CD4-positive, alpha-beta memory T cell (primary cell): Measurements from ENCODE around the gene GABRB2. TPM values are rescaled to one million over a fixed set of nuclear protein-coding genes. Genes with fewer than 3 reads are reported as not detected.

Source experiments
- CTCF ChIA-PET: fragments of 350-600 bp; sonication (Branson Sonifier 250); formaldehyde crosslinking; loops from one replicate; lab custom pipeline; 2021; ENCODE audit warnings: inconsistent platforms; ENCODE audit not compliant: partially characterized antibody; lab: Charles Lee
- POLR2A ChIA-PET: fragments of 350-600 bp; sonication (Branson Sonifier 250); formaldehyde crosslinking; loops from one replicate; lab custom pipeline; 2021; ENCODE audit not compliant: partially characterized antibody; lab: Charles Lee
- DNase-seq, 5 donors: peaks; one replicate each; pipeline versions ENCODE4 v3.0.0 to v3.0.0-alpha.2; 2020 to 2022; ENCODE audit warnings: mixed read lengths in 1 of 5
- H3K27ac ChIP-seq: one replicate; pipeline ENCODE4 v1.7.0; 2013; ENCODE audit warnings: low read depth, low read length
- H3K27me3 ChIP-seq: 2 replicates; pipeline ENCODE4 v1.7.0; 2013; ENCODE audit warnings: mild to moderate bottlenecking, low read length, moderate library complexity; ENCODE audit not compliant: insufficient read depth
- H3K36me3 ChIP-seq: 2 replicates; pipeline ENCODE4 v1.7.0; 2013; ENCODE audit warnings: mild to moderate bottlenecking, low read length, moderate library complexity; ENCODE audit not compliant: insufficient read depth
- H3K4me1 ChIP-seq: 2 replicates; pipeline ENCODE4 v1.7.0; 2013; ENCODE audit warnings: mild to moderate bottlenecking, low read length, moderate library complexity; ENCODE audit not compliant: insufficient read depth
- H3K4me3 ChIP-seq, 2 donors: one replicate each; pipeline ENCODE4 v1.7.0; 2013; ENCODE audit warnings: low read length in 2 of 2, mild to moderate bottlenecking in 1 of 2
- H3K9me3 ChIP-seq, 2 donors: one replicate each; pipeline ENCODE4 v1.7.0; 2013; ENCODE audit warnings: low read length in 2 of 2, control low read depth in 1 of 2; ENCODE audit not compliant: control insufficient read depth in 1 of 2
- H3K27ac Mint-ChIP-seq, 7 donors: one replicate each; pipeline ENCODE4 v1.8.0; 2020 to 2021; ENCODE audit warnings: mixed read lengths in 7 of 7, mild to moderate bottlenecking in 6 of 7, inconsistent platforms in 3 of 7, moderate library complexity in 3 of 7
- H3K27me3 Mint-ChIP-seq, 2 donors: one replicate each; pipeline ENCODE4 v1.8.0; 2020 to 2021; ENCODE audit warnings: mixed read lengths in 2 of 2
- H3K36me3 Mint-ChIP-seq, 2 donors: one replicate each; pipeline ENCODE4 v1.8.0; 2020 to 2021; ENCODE audit warnings: mixed read lengths in 2 of 2, inconsistent platforms in 1 of 2, mild to moderate bottlenecking in 1 of 2
- H3K4me1 Mint-ChIP-seq, 4 donors: one replicate each; pipeline ENCODE4 v1.8.0; 2020 to 2021; ENCODE audit warnings: mixed read lengths in 4 of 4, mild to moderate bottlenecking in 1 of 4
- H3K4me3 Mint-ChIP-seq, 8 donors: one replicate each; pipeline ENCODE4 v1.8.0; 2020 to 2021; ENCODE audit warnings: mixed read lengths in 8 of 8, mild to moderate bottlenecking in 7 of 8, moderate library complexity in 6 of 8, inconsistent platforms in 3 of 8
- H3K9me3 Mint-ChIP-seq, 8 donors: one replicate each; pipeline ENCODE4 v1.8.0; 2020 to 2021; ENCODE audit warnings: mixed read lengths in 8 of 8, mild to moderate bottlenecking in 5 of 8, inconsistent platforms in 3 of 8, moderate library complexity in 1 of 8
- intact Hi-C: fragments of 100-400 bp; cut with micrococcal nuclease; formaldehyde crosslinking; loops from one replicate; pipeline ENCODE4 v1.15.1; 2023
- polyA plus RNA-seq, 2 donors: library from polyadenylated mRNA; unstranded; fragments of 300-500 nt; fragmentation: Illumina TruSeq; gene quantifications; one replicate each; pipeline ENCODE4 v1.2.3, GENCODE V29; 2021
- total RNA-seq, 2 experiments: library from RNA; stranded (reverse); gene quantifications; one replicate each; pipeline ENCODE4 v1.2.3, GENCODE V29; 2021

GABRB2 gene
- total and polyA plus RNA-seq, 4 experiments from 2014 or later: not detected

GRCh38 chr5:161431963-161432362, 114.6 kb downstream of the GABRB2 start:
- no peak overlapping the region for H3K4me3 ChIP-seq
- Mint-ChIP-seq H3K36me3 (no peaks in the 10 kb centered on the region), H3K4me3 (no peak overlapping the region), H3K9me3 (peaks cover 0 to 4% (median 0%) of the 10 kb centered on the region in 8 donors), H3K4me1 (no peaks in the 10 kb centered on the region), H3K27ac (no peak overlapping the region), H3K27me3 (no peaks in the 10 kb centered on the region)
- H3K9me3 ChIP-seq: no peaks in the 10 kb centered on the region
- no peaks in the 10 kb centered on the region for H3K27me3 ChIP-seq
- H3K4me1 ChIP-seq: no peaks in the 10 kb centered on the region
- no peak overlapping the region for H3K27ac ChIP-seq
- intact Hi-C loops: no loop called here
- no peak for DNase-seq
- ChIA-PET CTCF (no interaction called here), POLR2A (no interaction called here)
- no peaks in the 10 kb centered on the region for H3K36me3 ChIP-seq

- Mint-ChIP-seq H3K27me3 (no peaks in the 10 kb centered on the region), H3K9me3 (peaks cover 0 to 10% (median under 1%) of the 10 kb centered on the region in 8 donors)
- CTCF ChIA-PET: no interaction called here
Measured at GRCh38 chr5:161421067-161421466, 125.5 kb downstream of the GABRB2 start.

GRCh38 chr5:161420521-161420920, 126.0 kb downstream of the GABRB2 start:
- intact Hi-C loops: no loop called here
- Mint-ChIP-seq H3K4me1 (no peaks in the 10 kb centered on the region), H3K9me3 (peaks cover 0 to 10% (median under 1%) of the 10 kb centered on the region in 8 donors), H3K4me3 (no peak overlapping the region), H3K27me3 (no peaks in the 10 kb centered on the region), H3K36me3 (no peaks in the 10 kb centered on the region), H3K27ac (no peak overlapping the region)
- H3K27me3 ChIP-seq: no peaks in the 10 kb centered on the region
- no peak overlapping the region for H3K4me3 ChIP-seq
- no peaks in the 10 kb centered on the region for H3K9me3 ChIP-seq
- no peaks in the 10 kb centered on the region for H3K4me1 ChIP-seq
- CTCF ChIA-PET: no interaction called here
- DNase-seq: no peak
- no peak overlapping the region for H3K27ac ChIP-seq
- POLR2A ChIA-PET: no interaction called here
- no peaks in the 10 kb centered on the region for H3K36me3 ChIP-seq

More at GRCh38 chr5:161421067-161421466, 125.5 kb downstream of the GABRB2 start:
- H3K36me3 ChIP-seq: no peaks in the 10 kb centered on the region
- H3K27ac ChIP-seq: no peak overlapping the region
- H3K4me1 ChIP-seq: no peaks in the 10 kb centered on the region
- Mint-ChIP-seq H3K36me3 (no peaks in the 10 kb centered on the region), H3K4me3 (no peak overlapping the region), H3K4me1 (no peaks in the 10 kb centered on the region), H3K27ac (no peak overlapping the region)
- H3K27me3 ChIP-seq: no peaks in the 10 kb centered on the region
- intact Hi-C loops: no loop called here
- no peak overlapping the region for H3K4me3 ChIP-seq
- DNase-seq: no peak
- POLR2A ChIA-PET: no interaction called here
- no peaks in the 10 kb centered on the region for H3K9me3 ChIP-seq

GRCh38 chr5:161414896-161415295, 131.6 kb downstream of the GABRB2 start:
- DNase-seq: no peak
- H3K4me1 ChIP-seq: no peaks in the 10 kb centered on the region
- Mint-ChIP-seq H3K4me1 (no peaks in the 10 kb centered on the region), H3K9me3 (peaks cover 0 to 4% (median 0%) of the 10 kb centered on the region in 8 donors), H3K36me3 (no peaks in the 10 kb centered on the region), H3K27ac (no peak overlapping the region), H3K27me3 (no peaks in the 10 kb centered on the region), H3K4me3 (no peak overlapping the region)
- no peak overlapping the region for H3K27ac ChIP-seq
- POLR2A ChIA-PET: no interaction called here
- CTCF ChIA-PET: no interaction called here
- no peaks in the 10 kb centered on the region for H3K27me3 ChIP-seq
- H3K36me3 ChIP-seq: no peaks in the 10 kb centered on the region
- no peaks in the 10 kb centered on the region for H3K9me3 ChIP-seq
- intact Hi-C loops: no loop called here
- H3K4me3 ChIP-seq: no peak overlapping the region

- no peak for DNase-seq
- intact Hi-C loops: no loop called here
- H3K9me3 ChIP-seq: no peaks in the 10 kb centered on the region
- no peak overlapping the region for H3K4me3 ChIP-seq
- Mint-ChIP-seq H3K4me3 (no peak overlapping the region), H3K27ac (no peak overlapping the region), H3K27me3 (no peaks in the 10 kb centered on the region), H3K9me3 (peaks cover 0 to 4% (median 0%) of the 10 kb centered on the region in 8 donors), H3K36me3 (no peaks in the 10 kb centered on the region), H3K4me1 (no peaks in the 10 kb centered on the region)
- ChIA-PET POLR2A (no interaction called here), CTCF (no interaction called here)
- no peak overlapping the region for H3K27ac ChIP-seq
- H3K36me3 ChIP-seq: no peaks in the 10 kb centered on the region
- H3K4me1 ChIP-seq: no peaks in the 10 kb centered on the region
- no peaks in the 10 kb centered on the region for H3K27me3 ChIP-seq
Measured at GRCh38 chr5:161414037-161414436, 132.5 kb downstream of the GABRB2 start.

- Histone ChIP-seq H3K4me3 (no peak overlapping the region), H3K36me3 (no peaks in the 10 kb centered on the region), H3K27me3 (no peaks in the 10 kb centered on the region), H3K4me1 (no peaks in the 10 kb centered on the region), H3K27ac (no peak overlapping the region), H3K9me3 (no peaks in the 10 kb centered on the region)
- Mint-ChIP-seq H3K4me3 (no peak overlapping the region), H3K27me3 (no peaks in the 10 kb centered on the region), H3K9me3 (peaks cover 0 to 3% (median 0%) of the 10 kb centered on the region in 8 donors), H3K27ac (no peak overlapping the region), H3K4me1 (no peaks in the 10 kb centered on the region), H3K36me3 (no peaks in the 10 kb centered on the region)
- intact Hi-C loops: no loop called here
- POLR2A ChIA-PET: no interaction called here
- CTCF ChIA-PET: no interaction called here
- no peak for DNase-seq
Measured at GRCh38 chr5:161412792-161413191, 133.7 kb downstream of the GABRB2 start.

- ChIA-PET POLR2A (no interaction called here), CTCF (no interaction called here)
- Histone ChIP-seq H3K27ac (no peak overlapping the region), H3K4me3 (no peak overlapping the region), H3K36me3 (no peaks in the 10 kb centered on the region), H3K4me1 (no peaks in the 10 kb centered on the region), H3K27me3 (no peaks in the 10 kb centered on the region), H3K9me3 (no peaks in the 10 kb centered on the region)
- peaks cover 0 to 3% (median 0%) of the 10 kb centered on the region in 8 donors for H3K9me3 Mint-ChIP-seq
- H3K36me3 Mint-ChIP-seq: no peaks in the 10 kb centered on the region
- H3K27ac Mint-ChIP-seq: no peak overlapping the region
- H3K4me1 Mint-ChIP-seq: no peaks in the 10 kb centered on the region
- DNase-seq: no peak
- H3K27me3 Mint-ChIP-seq: no peaks in the 10 kb centered on the region
- no peak overlapping the region for H3K4me3 Mint-ChIP-seq
- intact Hi-C loops: no loop called here
Measured at GRCh38 chr5:161411156-161411555, 135.4 kb downstream of the GABRB2 start.

- POLR2A ChIA-PET: no interaction called here
- no peaks in the 10 kb centered on the region for H3K27me3 ChIP-seq
- intact Hi-C loops: no loop called here
- no peaks in the 10 kb centered on the region for H3K4me1 ChIP-seq
- CTCF ChIA-PET: no interaction called here
- Mint-ChIP-seq H3K4me1 (no peaks in the 10 kb centered on the region), H3K9me3 (peaks cover 0 to 3% (median 0%) of the 10 kb centered on the region in 8 donors), H3K4me3 (no peak overlapping the region), H3K36me3 (no peaks in the 10 kb centered on the region), H3K27ac (no peak overlapping the region), H3K27me3 (no peaks in the 10 kb centered on the region)
- H3K4me3 ChIP-seq: no peak overlapping the region
- H3K9me3 ChIP-seq: no peaks in the 10 kb centered on the region
- H3K36me3 ChIP-seq: no peaks in the 10 kb centered on the region
- DNase-seq: no peak
- H3K27ac ChIP-seq: no peak overlapping the region
Measured at GRCh38 chr5:161410640-161411039, 135.9 kb downstream of the GABRB2 start.
